GM23338 (cell line): ENCODE results near the gene DHDDS. TPM values are rescaled to one million over a fixed set of nuclear protein-coding genes. Genes with fewer than 3 reads are reported as not detected.

Experiments used
- ATAC-seq: fragments of 200-7000 bp; cut with Tn5 transposase; 3 replicates; pipeline ENCODE4 v1.9.1; 2020
- DNase-seq: peaks from one replicate; pipeline ENCODE4 v3.0.0-alpha.2; 2015; ENCODE audit warnings: low spot score
- H2AFZ ChIP-seq: fragments of 200-600 bp; sonication (generic); 2 replicates; pipeline ENCODE4 v1.8.0; 2016; ENCODE audit warnings: antibody characterized with exemption, mild to moderate bottlenecking, moderate library complexity
- H3F3A ChIP-seq: fragments of 200-600 bp; sonication (generic); replicated peaks from 2 replicates; pipeline ENCODE4 v1.8.0; 2017; ENCODE audit warnings: antibody characterized with exemption, mixed run types, low read depth
- H3K27ac ChIP-seq: fragments of 200-600 bp; sonication (generic); 2 replicates; pipeline ENCODE4 v1.6.1; 2016; ENCODE audit warnings: low read depth
- H3K27me3 ChIP-seq: fragments of 200-600 bp; sonication (generic); 2 replicates; pipeline ENCODE4 v1.8.0; 2016; ENCODE audit warnings: mild to moderate bottlenecking, mixed run types, moderate library complexity; ENCODE audit not compliant: insufficient read depth
- H3K36me3 ChIP-seq: fragments of 200-600 bp; sonication (generic); 2 replicates; pipeline ENCODE4 v1.8.0; 2016; ENCODE audit warnings: mild to moderate bottlenecking; ENCODE audit not compliant: insufficient read depth
- H3K4me1 ChIP-seq: fragments of 200-600 bp; sonication (generic); 2 replicates; pipeline ENCODE4 v1.8.0; 2016; ENCODE audit warnings: mild to moderate bottlenecking, moderate library complexity; ENCODE audit not compliant: insufficient read depth
- H3K4me2 ChIP-seq: fragments of 200-600 bp; sonication (generic); 2 replicates; pipeline ENCODE4 v1.7.1; 2017; ENCODE audit warnings: mixed run types
- H3K4me3 ChIP-seq: fragments of 200-600 bp; sonication (generic); 2 replicates; pipeline ENCODE4 v1.6.1; 2016; ENCODE audit warnings: mixed run types
- H3K79me2 ChIP-seq: fragments of 200-600 bp; sonication (generic); replicated peaks from 2 replicates; pipeline ENCODE4 v1.8.0; 2017; ENCODE audit warnings: mild to moderate bottlenecking; ENCODE audit not compliant: insufficient read depth
- H3K9me2 ChIP-seq: fragments of 200-600 bp; sonication (generic); 2 replicates; pipeline ENCODE4 v1.8.0; 2017; ENCODE audit not compliant: insufficient read depth
- H4K20me1 ChIP-seq: fragments of 200-600 bp; sonication (generic); replicated peaks from 2 replicates; pipeline ENCODE4 v1.8.0; 2017; ENCODE audit warnings: mild to moderate bottlenecking; ENCODE audit not compliant: insufficient read depth
- H3K27ac Mint-ChIP-seq: 2 replicates; pipeline ENCODE4 v1.8.0; 2020; ENCODE audit warnings: inconsistent platforms, mild to moderate bottlenecking, moderate library complexity, mixed read lengths
- H3K27me3 Mint-ChIP-seq: 3 replicates; pipeline ENCODE4 v1.8.0; 2022; ENCODE audit warnings: low read depth, mild to moderate bottlenecking, moderate library complexity, mixed read lengths, inconsistent platforms; ENCODE audit not compliant: insufficient read depth, poor library complexity
- H3K36me3 Mint-ChIP-seq: 3 replicates; pipeline ENCODE4 v1.8.0; 2021; ENCODE audit warnings: low read depth, mild to moderate bottlenecking, inconsistent platforms, moderate library complexity, mixed read lengths
- H3K4me1 Mint-ChIP-seq: 3 replicates; pipeline ENCODE4 v1.8.0; 2020; ENCODE audit warnings: mild to moderate bottlenecking, inconsistent platforms, mixed read lengths
- H3K4me3 Mint-ChIP-seq: 3 replicates; pipeline ENCODE4 v1.8.0; 2021; ENCODE audit warnings: moderate library complexity, mild to moderate bottlenecking, inconsistent platforms, mixed read lengths
- H3K9me3 Mint-ChIP-seq: 3 replicates; pipeline ENCODE4 v1.8.0; 2020; ENCODE audit warnings: moderate library complexity, mild to moderate bottlenecking, inconsistent platforms, mixed read lengths
- CREB1 ChIP-seq: fragments of 250-450 bp; sonication (Bioruptor Pico); IDR thresholded peaks from 2 replicates; pipeline ENCODE4 v1.5.0; 2020; ENCODE audit warnings: low read depth, mild to moderate bottlenecking, moderate library complexity
- EZH2 ChIP-seq: fragments of 200-600 bp; sonication (generic); IDR thresholded peaks from one replicate; pipeline ENCODE4 v1.8.0; 2017; ENCODE audit warnings: antibody characterized with exemption, mild to moderate bottlenecking, low read depth; ENCODE audit not compliant: unreplicated experiment
- EZH2phosphoT487 ChIP-seq: fragments of 200-600 bp; sonication (generic); IDR thresholded peaks from one replicate; pipeline ENCODE4 v1.8.1; 2018; ENCODE audit warnings: antibody characterized with exemption; ENCODE audit not compliant: unreplicated experiment
- JUNB ChIP-seq: IDR thresholded peaks from one replicate; pipeline ENCODE4 v1.6.1; 2016; ENCODE audit warnings: antibody characterized with exemption; ENCODE audit not compliant: unreplicated experiment
- NANOG ChIP-seq: IDR thresholded peaks from 2 replicates; pipeline ENCODE4 v1.6.1; 2016; ENCODE audit warnings: antibody characterized with exemption, borderline replicate concordance
- POLR2AphosphoS5 ChIP-seq: IDR thresholded peaks from 2 replicates; pipeline ENCODE4 v1.6.1; 2016; ENCODE audit warnings: antibody characterized with exemption, low read depth
- ZNF114 ChIP-seq: fragments of 250-450 bp; sonication (Bioruptor Pico); IDR thresholded peaks from 2 replicates; pipeline ENCODE4 v1.5.0; 2020; ENCODE audit warnings: mild to moderate bottlenecking, moderate library complexity
- ZNF331 ChIP-seq: fragments of 250-450 bp; sonication (Bioruptor Pico); IDR thresholded peaks from 2 replicates; pipeline ENCODE4 v1.5.0; 2020; ENCODE audit warnings: low read depth, mild to moderate bottlenecking, moderate library complexity
- polyA plus RNA-seq: library from polyadenylated mRNA; unstranded; fragments of >200 nt; fragmentation: Nextera tagmentation; extraction: Ambion mirVana; gene quantifications from 2 replicates; pipeline ENCODE4 v1.2.1, GENCODE V29; 2016
- total RNA-seq: library from RNA; depleted of rRNA; stranded (reverse); fragments of >200 nt; shearing (Covaris generic); gene quantifications from 2 replicates; pipeline ENCODE4 v1.2.3, GENCODE V29; 2014
- TF ChIP-seq, protein P1 (sequence below): fragments of 250-450 bp; sonication (Bioruptor Pico); IDR thresholded peaks from 2 replicates; pipeline ENCODE4 v1.5.0; 2020; ENCODE audit warnings: mild to moderate bottlenecking, moderate library complexity
- TF ChIP-seq, protein P2 (sequence below), 2 experiments: fragments of 200-600 bp in 1 of 2; sonication (generic) in 1 of 2; conservative IDR thresholded peaks; 2 replicates each; pipeline versions ENCODE4 v1.5.1 to v1.6.1; 2016 to 2017; ENCODE audit warnings: antibody characterized with exemption in 2 of 2, low read depth in 2 of 2, mild to moderate bottlenecking in 2 of 2, moderate library complexity in 1 of 2
- TF ChIP-seq, protein P3 (sequence below): IDR thresholded peaks from one replicate; pipeline ENCODE4 v1.6.1; 2018; ENCODE audit warnings: antibody characterized with exemption; ENCODE audit not compliant: unreplicated experiment
- TF ChIP-seq, protein P4 (sequence below): IDR thresholded peaks from 2 replicates; pipeline ENCODE4 v1.6.1; 2016; ENCODE audit warnings: antibody characterized with exemption

DHDDS gene
- total and polyA plus RNA-seq, 2 experiments from 2014 or later: 32.6 to 49.5 TPM

DNA sequence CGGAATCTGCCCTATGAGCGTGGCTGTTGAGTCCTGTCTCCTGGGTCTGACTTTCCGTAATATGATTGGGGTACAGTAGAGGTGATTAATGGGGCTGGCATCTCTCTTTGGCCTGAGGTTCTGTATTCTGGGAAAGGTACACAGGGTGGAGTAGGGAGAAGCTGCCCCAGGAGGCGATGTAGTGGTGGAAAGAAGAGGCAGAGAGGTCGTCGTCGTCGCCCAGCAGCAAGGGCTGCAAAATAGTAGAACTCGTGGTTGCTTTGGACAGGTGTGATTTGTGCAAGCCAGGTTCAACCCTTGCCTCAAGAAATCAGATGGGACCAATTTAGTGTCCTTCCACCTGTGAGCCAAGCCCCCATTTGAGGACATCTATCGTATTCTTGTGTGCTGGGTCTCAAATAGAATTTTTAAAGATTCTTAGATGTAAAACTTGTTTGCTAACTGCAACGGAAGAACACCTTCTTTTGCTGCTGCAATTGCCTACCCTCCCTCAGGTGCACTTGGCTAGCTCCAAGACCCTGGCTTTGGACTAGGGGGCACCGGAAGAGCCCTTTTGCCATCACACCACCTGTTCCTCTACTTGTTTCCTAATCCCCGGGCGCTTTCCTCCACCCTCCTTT, 38.9 kb downstream of the DHDDS start:
- TF ChIP-seq JUNB (no peak), ZNF114 (CRISPR knock-in tag) (no peak), ZNF331 (CRISPR knock-in tag) (no peak), EZH2phosphoT487 (no peak), EZH2 (no peak), NANOG (no peak), CREB1 (no peak), POLR2AphosphoS5 (no peak; the same call in 1 of the 2 replicates)
- TF ChIP-seq, protein P1, sequence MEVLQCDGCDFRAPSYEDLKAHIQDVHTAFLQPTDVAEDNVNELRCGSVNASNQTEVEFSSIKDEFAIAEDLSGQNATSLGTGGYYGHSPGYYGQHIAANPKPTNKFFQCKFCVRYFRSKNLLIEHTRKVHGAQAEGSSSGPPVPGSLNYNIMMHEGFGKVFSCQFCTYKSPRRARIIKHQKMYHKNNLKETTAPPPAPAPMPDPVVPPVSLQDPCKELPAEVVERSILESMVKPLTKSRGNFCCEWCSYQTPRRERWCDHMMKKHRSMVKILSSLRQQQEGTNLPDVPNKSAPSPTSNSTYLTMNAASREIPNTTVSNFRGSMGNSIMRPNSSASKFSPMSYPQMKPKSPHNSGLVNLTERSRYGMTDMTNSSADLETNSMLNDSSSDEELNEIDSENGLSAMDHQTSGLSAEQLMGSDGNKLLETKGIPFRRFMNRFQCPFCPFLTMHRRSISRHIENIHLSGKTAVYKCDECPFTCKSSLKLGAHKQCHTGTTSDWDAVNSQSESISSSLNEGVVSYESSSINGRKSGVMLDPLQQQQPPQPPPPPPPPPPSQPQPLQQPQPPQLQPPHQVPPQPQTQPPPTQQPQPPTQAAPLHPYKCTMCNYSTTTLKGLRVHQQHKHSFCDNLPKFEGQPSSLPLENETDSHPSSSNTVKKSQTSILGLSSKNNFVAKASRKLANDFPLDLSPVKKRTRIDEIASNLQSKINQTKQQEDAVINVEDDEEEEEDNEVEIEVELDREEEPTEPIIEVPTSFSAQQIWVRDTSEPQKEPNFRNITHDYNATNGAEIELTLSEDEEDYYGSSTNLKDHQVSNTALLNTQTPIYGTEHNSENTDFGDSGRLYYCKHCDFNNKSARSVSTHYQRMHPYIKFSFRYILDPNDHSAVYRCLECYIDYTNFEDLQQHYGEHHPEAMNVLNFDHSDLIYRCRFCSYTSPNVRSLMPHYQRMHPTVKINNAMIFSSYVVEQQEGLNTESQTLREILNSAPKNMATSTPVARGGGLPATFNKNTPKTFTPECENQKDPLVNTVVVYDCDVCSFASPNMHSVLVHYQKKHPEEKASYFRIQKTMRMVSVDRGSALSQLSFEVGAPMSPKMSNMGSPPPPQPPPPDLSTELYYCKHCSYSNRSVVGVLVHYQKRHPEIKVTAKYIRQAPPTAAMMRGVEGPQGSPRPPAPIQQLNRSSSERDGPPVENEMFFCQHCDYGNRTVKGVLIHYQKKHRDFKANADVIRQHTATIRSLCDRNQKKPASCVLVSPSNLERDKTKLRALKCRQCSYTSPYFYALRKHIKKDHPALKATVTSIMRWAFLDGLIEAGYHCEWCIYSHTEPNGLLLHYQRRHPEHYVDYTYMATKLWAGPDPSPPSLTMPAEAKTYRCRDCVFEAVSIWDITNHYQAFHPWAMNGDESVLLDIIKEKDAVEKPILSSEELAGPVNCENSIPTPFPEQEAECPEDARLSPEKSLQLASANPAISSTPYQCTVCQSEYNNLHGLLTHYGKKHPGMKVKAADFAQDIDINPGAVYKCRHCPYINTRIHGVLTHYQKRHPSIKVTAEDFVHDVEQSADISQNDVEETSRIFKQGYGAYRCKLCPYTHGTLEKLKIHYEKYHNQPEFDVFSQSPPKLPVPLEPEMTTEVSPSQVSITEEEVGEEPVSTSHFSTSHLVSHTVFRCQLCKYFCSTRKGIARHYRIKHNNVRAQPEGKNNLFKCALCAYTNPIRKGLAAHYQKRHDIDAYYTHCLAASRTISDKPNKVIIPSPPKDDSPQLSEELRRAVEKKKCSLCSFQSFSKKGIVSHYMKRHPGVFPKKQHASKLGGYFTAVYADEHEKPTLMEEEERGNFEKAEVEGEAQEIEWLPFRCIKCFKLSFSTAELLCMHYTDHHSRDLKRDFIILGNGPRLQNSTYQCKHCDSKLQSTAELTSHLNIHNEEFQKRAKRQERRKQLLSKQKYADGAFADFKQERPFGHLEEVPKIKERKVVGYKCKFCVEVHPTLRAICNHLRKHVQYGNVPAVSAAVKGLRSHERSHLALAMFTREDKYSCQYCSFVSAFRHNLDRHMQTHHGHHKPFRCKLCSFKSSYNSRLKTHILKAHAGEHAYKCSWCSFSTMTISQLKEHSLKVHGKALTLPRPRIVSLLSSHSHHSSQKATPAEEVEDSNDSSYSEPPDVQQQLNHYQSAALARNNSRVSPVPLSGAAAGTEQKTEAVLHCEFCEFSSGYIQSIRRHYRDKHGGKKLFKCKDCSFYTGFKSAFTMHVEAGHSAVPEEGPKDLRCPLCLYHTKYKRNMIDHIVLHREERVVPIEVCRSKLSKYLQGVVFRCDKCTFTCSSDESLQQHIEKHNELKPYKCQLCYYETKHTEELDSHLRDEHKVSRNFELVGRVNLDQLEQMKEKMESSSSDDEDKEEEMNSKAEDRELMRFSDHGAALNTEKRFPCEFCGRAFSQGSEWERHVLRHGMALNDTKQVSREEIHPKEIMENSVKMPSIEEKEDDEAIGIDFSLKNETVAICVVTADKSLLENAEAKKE (CRISPR knock-in tag): no peak
- TF ChIP-seq, protein P2, sequence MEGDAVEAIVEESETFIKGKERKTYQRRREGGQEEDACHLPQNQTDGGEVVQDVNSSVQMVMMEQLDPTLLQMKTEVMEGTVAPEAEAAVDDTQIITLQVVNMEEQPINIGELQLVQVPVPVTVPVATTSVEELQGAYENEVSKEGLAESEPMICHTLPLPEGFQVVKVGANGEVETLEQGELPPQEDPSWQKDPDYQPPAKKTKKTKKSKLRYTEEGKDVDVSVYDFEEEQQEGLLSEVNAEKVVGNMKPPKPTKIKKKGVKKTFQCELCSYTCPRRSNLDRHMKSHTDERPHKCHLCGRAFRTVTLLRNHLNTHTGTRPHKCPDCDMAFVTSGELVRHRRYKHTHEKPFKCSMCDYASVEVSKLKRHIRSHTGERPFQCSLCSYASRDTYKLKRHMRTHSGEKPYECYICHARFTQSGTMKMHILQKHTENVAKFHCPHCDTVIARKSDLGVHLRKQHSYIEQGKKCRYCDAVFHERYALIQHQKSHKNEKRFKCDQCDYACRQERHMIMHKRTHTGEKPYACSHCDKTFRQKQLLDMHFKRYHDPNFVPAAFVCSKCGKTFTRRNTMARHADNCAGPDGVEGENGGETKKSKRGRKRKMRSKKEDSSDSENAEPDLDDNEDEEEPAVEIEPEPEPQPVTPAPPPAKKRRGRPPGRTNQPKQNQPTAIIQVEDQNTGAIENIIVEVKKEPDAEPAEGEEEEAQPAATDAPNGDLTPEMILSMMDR (conservative IDR thresholded peaks at IDR 0.05; ENCODE audit: low read depth in 2 of 2): no peak
- TF ChIP-seq, protein P3, sequence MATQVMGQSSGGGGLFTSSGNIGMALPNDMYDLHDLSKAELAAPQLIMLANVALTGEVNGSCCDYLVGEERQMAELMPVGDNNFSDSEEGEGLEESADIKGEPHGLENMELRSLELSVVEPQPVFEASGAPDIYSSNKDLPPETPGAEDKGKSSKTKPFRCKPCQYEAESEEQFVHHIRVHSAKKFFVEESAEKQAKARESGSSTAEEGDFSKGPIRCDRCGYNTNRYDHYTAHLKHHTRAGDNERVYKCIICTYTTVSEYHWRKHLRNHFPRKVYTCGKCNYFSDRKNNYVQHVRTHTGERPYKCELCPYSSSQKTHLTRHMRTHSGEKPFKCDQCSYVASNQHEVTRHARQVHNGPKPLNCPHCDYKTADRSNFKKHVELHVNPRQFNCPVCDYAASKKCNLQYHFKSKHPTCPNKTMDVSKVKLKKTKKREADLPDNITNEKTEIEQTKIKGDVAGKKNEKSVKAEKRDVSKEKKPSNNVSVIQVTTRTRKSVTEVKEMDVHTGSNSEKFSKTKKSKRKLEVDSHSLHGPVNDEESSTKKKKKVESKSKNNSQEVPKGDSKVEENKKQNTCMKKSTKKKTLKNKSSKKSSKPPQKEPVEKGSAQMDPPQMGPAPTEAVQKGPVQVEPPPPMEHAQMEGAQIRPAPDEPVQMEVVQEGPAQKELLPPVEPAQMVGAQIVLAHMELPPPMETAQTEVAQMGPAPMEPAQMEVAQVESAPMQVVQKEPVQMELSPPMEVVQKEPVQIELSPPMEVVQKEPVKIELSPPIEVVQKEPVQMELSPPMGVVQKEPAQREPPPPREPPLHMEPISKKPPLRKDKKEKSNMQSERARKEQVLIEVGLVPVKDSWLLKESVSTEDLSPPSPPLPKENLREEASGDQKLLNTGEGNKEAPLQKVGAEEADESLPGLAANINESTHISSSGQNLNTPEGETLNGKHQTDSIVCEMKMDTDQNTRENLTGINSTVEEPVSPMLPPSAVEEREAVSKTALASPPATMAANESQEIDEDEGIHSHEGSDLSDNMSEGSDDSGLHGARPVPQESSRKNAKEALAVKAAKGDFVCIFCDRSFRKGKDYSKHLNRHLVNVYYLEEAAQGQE: no peak
- TF ChIP-seq, protein P4, sequence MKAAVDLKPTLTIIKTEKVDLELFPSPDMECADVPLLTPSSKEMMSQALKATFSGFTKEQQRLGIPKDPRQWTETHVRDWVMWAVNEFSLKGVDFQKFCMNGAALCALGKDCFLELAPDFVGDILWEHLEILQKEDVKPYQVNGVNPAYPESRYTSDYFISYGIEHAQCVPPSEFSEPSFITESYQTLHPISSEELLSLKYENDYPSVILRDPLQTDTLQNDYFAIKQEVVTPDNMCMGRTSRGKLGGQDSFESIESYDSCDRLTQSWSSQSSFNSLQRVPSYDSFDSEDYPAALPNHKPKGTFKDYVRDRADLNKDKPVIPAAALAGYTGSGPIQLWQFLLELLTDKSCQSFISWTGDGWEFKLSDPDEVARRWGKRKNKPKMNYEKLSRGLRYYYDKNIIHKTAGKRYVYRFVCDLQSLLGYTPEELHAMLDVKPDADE: no peak
- Histone ChIP-seq H3K9me2 (no peaks in the 10 kb centered on the region), H3K27ac (no peak overlapping the region), H3F3A (peaks cover 41% of the 10 kb centered on the region), H2AFZ (no peak overlapping the region), H3K36me3 (peaks cover 31% of the 10 kb centered on the region), H4K20me1 (peaks cover 27% of the 10 kb centered on the region), H3K4me1 (peaks cover 21% of the 10 kb centered on the region), H3K4me2 (peak overlapping the region; percentile 94), H3K79me2 (peaks cover 21% of the 10 kb centered on the region), H3K4me3 (peak overlapping the region; percentile 96), H3K27me3 (peaks cover 9% of the 10 kb centered on the region; the same call in 1 of the 2 replicates)
- Mint-ChIP-seq H3K27ac (no peak overlapping the region), H3K27me3 (peaks cover 33% of the 10 kb centered on the region), H3K36me3 (peaks cover 51% of the 10 kb centered on the region), H3K4me3 (peak overlapping the region; percentile 89), H3K9me3 (peaks cover 3% of the 10 kb centered on the region; the same call in 1 of the 3 replicates), H3K4me1 (peaks cover 36% of the 10 kb centered on the region)
- no peak for ATAC-seq
- no peak for DNase-seq
